Measurements from ENCODE around the gene TNC.
A peak's percentile ranks its signal among the peaks of the same experiment; 100 is the strongest.

TNC gene

GRCh38 chr9:115099901-115100300 is 18.1 kb downstream of the TNC start:
- DNase-seq (ENCODE audit: low read depth) = no peak

- no peak for DNase-seq (ENCODE audit: low read depth)
Observed at GRCh38 chr9:115098226-115098965, 19.6 kb downstream of the TNC start.

GRCh38 chr9:115093520-115093919 is 24.4 kb downstream of the TNC start:
- no peak for DNase-seq (ENCODE audit: low read depth)

- DNase-seq (ENCODE audit: low read depth) = no peak
Observed at GRCh38 chr9:115090486-115090885, 27.5 kb downstream of the TNC start.

GRCh38 chr9:115088860-115089259 is 29.1 kb downstream of the TNC start:
- no peak for DNase-seq (ENCODE audit: low read depth)

- DNase-seq (ENCODE audit: low read depth) = no peak
Observed at GRCh38 chr9:115086886-115087285, 31.1 kb downstream of the TNC start.

- no peak for DNase-seq (ENCODE audit: low read depth)
Observed at GRCh38 chr9:115086461-115086860, 31.5 kb downstream of the TNC start.

- no peak for DNase-seq (ENCODE audit: low read depth)
Observed at GRCh38 chr9:115085773-115086377, 32.1 kb downstream of the TNC start.

- no peak for DNase-seq (ENCODE audit: low read depth)
Observed at GRCh38 chr9:115084709-115085108, 33.2 kb downstream of the TNC start.

- no peak for DNase-seq (ENCODE audit: low read depth)
Observed at GRCh38 chr9:115084157-115084556, 33.8 kb downstream of the TNC start.

GRCh38 chr9:115080242-115080641 is 37.7 kb downstream of the TNC start:
- no peak for DNase-seq (ENCODE audit: low read depth)

- DNase-seq (ENCODE audit: low read depth) = no peak
Observed at GRCh38 chr9:115079156-115079555, 38.8 kb downstream of the TNC start.

- no peak for DNase-seq (ENCODE audit: low read depth)
Observed at GRCh38 chr9:115073456-115073855, 44.5 kb downstream of the TNC start.

GRCh38 chr9:115071176-115071575 is 46.8 kb downstream of the TNC start:
- no peak for DNase-seq (ENCODE audit: low read depth)

- DNase-seq (ENCODE audit: low read depth) = no peak
Observed at GRCh38 chr9:115069771-115070170, 48.2 kb downstream of the TNC start.

GRCh38 chr9:115069302-115069701 is 48.7 kb downstream of the TNC start:
- DNase-seq (ENCODE audit: low read depth) = no peak

- no peak for DNase-seq (ENCODE audit: low read depth)
Observed at GRCh38 chr9:115068031-115068430, 49.9 kb downstream of the TNC start.

GRCh38 chr9:115063058-115063845 is 54.7 kb downstream of the TNC start:
- DNase-seq (ENCODE audit: low read depth) = peak; percentile 54

GRCh38 chr9:115058684-115059315 is 59.2 kb downstream of the TNC start:
- DNase-seq (ENCODE audit: low read depth) = peak; percentile 77

- DNase-seq (ENCODE audit: low read depth) = no peak
Observed at GRCh38 chr9:115058175-115058574, 59.8 kb downstream of the TNC start.

- no peak for DNase-seq (ENCODE audit: low read depth)
Observed at GRCh38 chr9:115057559-115057958, 60.4 kb downstream of the TNC start.

- no peak for DNase-seq (ENCODE audit: low read depth)
Observed at GRCh38 chr9:115050002-115050490, 67.9 kb downstream of the TNC start.
